Liver (tissue), 3 donors: ENCODE results near the gene INPP5J.

ENCODE experiments used
- ATF3 ChIP-seq: IDR thresholded peaks from 2 replicates; pipeline ENCODE4 v1.6.1; 2016; ENCODE audit warnings: antibody characterized with exemption
- EGR1 ChIP-seq, 2 donors: IDR thresholded peaks; 2 replicates each; pipeline ENCODE4 v1.6.1; 2016 to 2018; ENCODE audit warnings: antibody characterized with exemption in 2 of 2, low read depth in 2 of 2
- FOXA1 ChIP-seq: IDR thresholded peaks from 2 replicates; pipeline ENCODE4 v1.6.1; 2016; ENCODE audit warnings: antibody characterized with exemption
- HNF4A ChIP-seq, 2 donors: conservative IDR thresholded peaks; 2 replicates each; pipeline ENCODE4 v1.6.1; 2016; ENCODE audit warnings: antibody characterized with exemption in 2 of 2, mild to moderate bottlenecking in 2 of 2
- JUND ChIP-seq, 2 donors: IDR thresholded peaks; 2 replicates each; pipeline ENCODE4 v1.6.1; 2016; ENCODE audit warnings: antibody characterized with exemption in 2 of 2
- YY1 ChIP-seq: IDR thresholded peaks from 2 replicates; pipeline ENCODE4 v1.6.1; 2016; ENCODE audit warnings: antibody characterized with exemption, mild to moderate bottlenecking
- TF ChIP-seq, protein P1 (sequence below): fragments of 150-350 bp; IDR thresholded peaks from 2 replicates; pipeline ENCODE4 v1.5.1; 2017; ENCODE audit warnings: improper control_type of control experiment, low read depth, low read length; ENCODE audit not compliant: missing input control
- TF ChIP-seq, protein P2 (sequence below): IDR thresholded peaks from 2 replicates; pipeline ENCODE4 v1.6.1; 2016; ENCODE audit warnings: antibody characterized with exemption
- TF ChIP-seq, protein P3 (sequence below): IDR thresholded peaks from 2 replicates; pipeline ENCODE4 v1.6.1; 2016; ENCODE audit warnings: antibody characterized with exemption, mild to moderate bottlenecking
- donor health status: healthy.
- donor health status: healthy.

GRCh38 chr22:31106731-31107177 is 16.0 kb upstream of the INPP5J start:
- TF ChIP-seq, protein P1, sequence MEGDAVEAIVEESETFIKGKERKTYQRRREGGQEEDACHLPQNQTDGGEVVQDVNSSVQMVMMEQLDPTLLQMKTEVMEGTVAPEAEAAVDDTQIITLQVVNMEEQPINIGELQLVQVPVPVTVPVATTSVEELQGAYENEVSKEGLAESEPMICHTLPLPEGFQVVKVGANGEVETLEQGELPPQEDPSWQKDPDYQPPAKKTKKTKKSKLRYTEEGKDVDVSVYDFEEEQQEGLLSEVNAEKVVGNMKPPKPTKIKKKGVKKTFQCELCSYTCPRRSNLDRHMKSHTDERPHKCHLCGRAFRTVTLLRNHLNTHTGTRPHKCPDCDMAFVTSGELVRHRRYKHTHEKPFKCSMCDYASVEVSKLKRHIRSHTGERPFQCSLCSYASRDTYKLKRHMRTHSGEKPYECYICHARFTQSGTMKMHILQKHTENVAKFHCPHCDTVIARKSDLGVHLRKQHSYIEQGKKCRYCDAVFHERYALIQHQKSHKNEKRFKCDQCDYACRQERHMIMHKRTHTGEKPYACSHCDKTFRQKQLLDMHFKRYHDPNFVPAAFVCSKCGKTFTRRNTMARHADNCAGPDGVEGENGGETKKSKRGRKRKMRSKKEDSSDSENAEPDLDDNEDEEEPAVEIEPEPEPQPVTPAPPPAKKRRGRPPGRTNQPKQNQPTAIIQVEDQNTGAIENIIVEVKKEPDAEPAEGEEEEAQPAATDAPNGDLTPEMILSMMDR: no peak
- TF ChIP-seq YY1 (no peak), ATF3 (no peak), EGR1 (IDR thresholded peaks at IDR 0.05; ENCODE audit: low read depth in 2 of 2) (no peak), JUND (IDR thresholded peaks at IDR 0.05) (no peak), HNF4A (conservative IDR thresholded peaks at IDR 0.05) (no peak), FOXA1 (no peak)
- TF ChIP-seq, protein P2, sequence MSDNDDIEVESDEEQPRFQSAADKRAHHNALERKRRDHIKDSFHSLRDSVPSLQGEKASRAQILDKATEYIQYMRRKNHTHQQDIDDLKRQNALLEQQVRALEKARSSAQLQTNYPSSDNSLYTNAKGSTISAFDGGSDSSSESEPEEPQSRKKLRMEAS: no peak
- TF ChIP-seq, protein P3, sequence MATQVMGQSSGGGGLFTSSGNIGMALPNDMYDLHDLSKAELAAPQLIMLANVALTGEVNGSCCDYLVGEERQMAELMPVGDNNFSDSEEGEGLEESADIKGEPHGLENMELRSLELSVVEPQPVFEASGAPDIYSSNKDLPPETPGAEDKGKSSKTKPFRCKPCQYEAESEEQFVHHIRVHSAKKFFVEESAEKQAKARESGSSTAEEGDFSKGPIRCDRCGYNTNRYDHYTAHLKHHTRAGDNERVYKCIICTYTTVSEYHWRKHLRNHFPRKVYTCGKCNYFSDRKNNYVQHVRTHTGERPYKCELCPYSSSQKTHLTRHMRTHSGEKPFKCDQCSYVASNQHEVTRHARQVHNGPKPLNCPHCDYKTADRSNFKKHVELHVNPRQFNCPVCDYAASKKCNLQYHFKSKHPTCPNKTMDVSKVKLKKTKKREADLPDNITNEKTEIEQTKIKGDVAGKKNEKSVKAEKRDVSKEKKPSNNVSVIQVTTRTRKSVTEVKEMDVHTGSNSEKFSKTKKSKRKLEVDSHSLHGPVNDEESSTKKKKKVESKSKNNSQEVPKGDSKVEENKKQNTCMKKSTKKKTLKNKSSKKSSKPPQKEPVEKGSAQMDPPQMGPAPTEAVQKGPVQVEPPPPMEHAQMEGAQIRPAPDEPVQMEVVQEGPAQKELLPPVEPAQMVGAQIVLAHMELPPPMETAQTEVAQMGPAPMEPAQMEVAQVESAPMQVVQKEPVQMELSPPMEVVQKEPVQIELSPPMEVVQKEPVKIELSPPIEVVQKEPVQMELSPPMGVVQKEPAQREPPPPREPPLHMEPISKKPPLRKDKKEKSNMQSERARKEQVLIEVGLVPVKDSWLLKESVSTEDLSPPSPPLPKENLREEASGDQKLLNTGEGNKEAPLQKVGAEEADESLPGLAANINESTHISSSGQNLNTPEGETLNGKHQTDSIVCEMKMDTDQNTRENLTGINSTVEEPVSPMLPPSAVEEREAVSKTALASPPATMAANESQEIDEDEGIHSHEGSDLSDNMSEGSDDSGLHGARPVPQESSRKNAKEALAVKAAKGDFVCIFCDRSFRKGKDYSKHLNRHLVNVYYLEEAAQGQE: no peak
